Measurements from ENCODE around the gene CNBP.
"Not testable (repeated sequence)": the region's sequence is repeated elsewhere in the genome, so short reads cannot be mapped to it uniquely, and the experiment has no call there.

CNBP gene

GRCh38 chr3:129173206-129173605 lies 10.5 kb downstream of the CNBP start:
- Mint-ChIP-seq H3K27me3 (ENCODE audit: low read depth) (no peaks in the 10 kb centered on the region), H3K4me3 (no peak overlapping the region), H3K36me3 (ENCODE audit: low read depth) (peaks cover 39% of the 10 kb centered on the region), H3K4me1 (ENCODE audit: low read depth) (peaks cover 38% of the 10 kb centered on the region), H3K27ac (no peak overlapping the region), H3K9me3 (no peaks in the 10 kb centered on the region)

GRCh38 chr3:129166579-129167332 lies 16.9 kb downstream of the CNBP start:
- H3K36me3 Mint-ChIP-seq (ENCODE audit: low read depth), result peaks cover 33% of the 10 kb centered on the region
- H3K27me3 Mint-ChIP-seq (ENCODE audit: low read depth), result no peaks in the 10 kb centered on the region
- H3K27ac Mint-ChIP-seq, result no peak overlapping the region
- peaks cover 24% of the 10 kb centered on the region for H3K4me1 Mint-ChIP-seq (ENCODE audit: low read depth)
- H3K9me3 Mint-ChIP-seq, result no peaks in the 10 kb centered on the region
- H3K4me3 Mint-ChIP-seq, result no peak overlapping the region

- Mint-ChIP-seq H3K36me3 (ENCODE audit: low read depth) (peaks cover 30% of the 10 kb centered on the region), H3K4me1 (ENCODE audit: low read depth) (peaks cover 18% of the 10 kb centered on the region)
- H3K4me3 Mint-ChIP-seq; H3K27ac Mint-ChIP-seq; H3K9me3 Mint-ChIP-seq; H3K27me3 Mint-ChIP-seq (ENCODE audit: low read depth): not testable (repeated sequence)
These were observed 18.1 kb downstream of the CNBP start for GRCh38 chr3:129165594-129165993.

- H3K4me3 Mint-ChIP-seq, result no peak overlapping the region
- H3K27me3 Mint-ChIP-seq (ENCODE audit: low read depth), result no peaks in the 10 kb centered on the region
- H3K4me1 Mint-ChIP-seq (ENCODE audit: low read depth), result peaks cover 26% of the 10 kb centered on the region
- no peaks in the 10 kb centered on the region for H3K9me3 Mint-ChIP-seq
- H3K36me3 Mint-ChIP-seq (ENCODE audit: low read depth), result peaks cover 21% of the 10 kb centered on the region
- H3K27ac Mint-ChIP-seq, result no peak overlapping the region
These were observed 19.2 kb downstream of the CNBP start for GRCh38 chr3:129164500-129164899.

- peak overlapping the region; percentile 98 for H3K4me3 Mint-ChIP-seq
- H3K36me3 Mint-ChIP-seq (ENCODE audit: low read depth), result peaks cover 25% of the 10 kb centered on the region
- peak overlapping the region; percentile 100 for H3K27ac Mint-ChIP-seq
- peaks cover 38% of the 10 kb centered on the region for H3K4me1 Mint-ChIP-seq (ENCODE audit: low read depth)
- no peaks in the 10 kb centered on the region for H3K27me3 Mint-ChIP-seq (ENCODE audit: low read depth)
- H3K9me3 Mint-ChIP-seq, result no peaks in the 10 kb centered on the region
These were observed 20.7 kb downstream of the CNBP start for GRCh38 chr3:129162729-129163579.

GRCh38 chr3:129161860-129162271 lies 21.8 kb downstream of the CNBP start:
- H3K4me3 Mint-ChIP-seq, result peak overlapping the region; percentile 98
- peaks cover 38% of the 10 kb centered on the region for H3K4me1 Mint-ChIP-seq (ENCODE audit: low read depth)
- peaks cover 19% of the 10 kb centered on the region for H3K36me3 Mint-ChIP-seq (ENCODE audit: low read depth)
- no peaks in the 10 kb centered on the region for H3K9me3 Mint-ChIP-seq
- peak overlapping the region; percentile 100 for H3K27ac Mint-ChIP-seq
- no peaks in the 10 kb centered on the region for H3K27me3 Mint-ChIP-seq (ENCODE audit: low read depth)

- peak within 1 kb of the TSS; percentile 98 for H3K4me3 Mint-ChIP-seq
- H3K9me3 Mint-ChIP-seq, result no peaks in the 10 kb centered on the region
- peaks cover 37% of the 10 kb centered on the region for H3K4me1 Mint-ChIP-seq (ENCODE audit: low read depth)
- peak within 1 kb of the TSS; percentile 100 for H3K27ac Mint-ChIP-seq
- no peaks in the 10 kb centered on the region for H3K27me3 Mint-ChIP-seq (ENCODE audit: low read depth)
- peaks cover 20% of the 10 kb centered on the region for H3K36me3 Mint-ChIP-seq (ENCODE audit: low read depth)
These were observed 22.5 kb downstream of the CNBP start, which contains the start of gene ISY1 for GRCh38 chr3:129160891-129161859. TSS of gene ISY1 (minus strand) at chr3:129161063. CDS start at chr3:129160975, 88 bp downstream.

- Mint-ChIP-seq H3K36me3 (ENCODE audit: low read depth) (peaks cover 22% of the 10 kb centered on the region), H3K9me3 (no peaks in the 10 kb centered on the region)
These were observed 38.9 kb downstream of the CNBP start for GRCh38 chr3:129144786-129145185.

GRCh38 chr3:129141011-129141410 lies 42.7 kb downstream of the CNBP start:
- peaks cover 16% of the 10 kb centered on the region for H3K36me3 Mint-ChIP-seq (ENCODE audit: low read depth)
- H3K27me3 Mint-ChIP-seq (ENCODE audit: low read depth), result not testable (repeated sequence)

More at GRCh38 chr3:129144786-129145185, 38.9 kb downstream of the CNBP start:
- H3K4me1 Mint-ChIP-seq (ENCODE audit: low read depth), result peaks cover 2% of the 10 kb centered on the region
- no peak overlapping the region for H3K4me3 Mint-ChIP-seq
- no peaks in the 10 kb centered on the region for H3K27me3 Mint-ChIP-seq (ENCODE audit: low read depth)
- H3K27ac Mint-ChIP-seq, result no peak overlapping the region

GRCh38 chr3:129139911-129140310 lies 43.8 kb downstream of the CNBP start:
- Mint-ChIP-seq H3K27ac (no peak overlapping the region), H3K9me3 (no peaks in the 10 kb centered on the region), H3K4me3 (no peak overlapping the region), H3K4me1 (ENCODE audit: low read depth) (no peaks in the 10 kb centered on the region), H3K36me3 (ENCODE audit: low read depth) (peaks cover 10% of the 10 kb centered on the region), H3K27me3 (ENCODE audit: low read depth) (no peaks in the 10 kb centered on the region)

More at GRCh38 chr3:129141011-129141410, 42.7 kb downstream of the CNBP start:
- not testable (repeated sequence) for H3K4me3 Mint-ChIP-seq; H3K4me1 Mint-ChIP-seq (ENCODE audit: low read depth); H3K9me3 Mint-ChIP-seq; H3K27ac Mint-ChIP-seq

- H3K4me3 Mint-ChIP-seq; H3K27ac Mint-ChIP-seq; H3K27me3 Mint-ChIP-seq (ENCODE audit: low read depth); H3K4me1 Mint-ChIP-seq (ENCODE audit: low read depth); H3K9me3 Mint-ChIP-seq: not testable (repeated sequence)
- H3K36me3 Mint-ChIP-seq (ENCODE audit: low read depth), result peaks cover 26% of the 10 kb centered on the region
These were observed 47.4 kb downstream of the CNBP start for GRCh38 chr3:129136275-129136674.

GRCh38 chr3:129132097-129132866 lies 51.4 kb downstream of the CNBP start:
- H3K9me3 Mint-ChIP-seq, result no peaks in the 10 kb centered on the region

GRCh38 chr3:129131465-129132088 lies 52.1 kb downstream of the CNBP start:
- Mint-ChIP-seq H3K36me3 (ENCODE audit: low read depth) (peaks cover 37% of the 10 kb centered on the region), H3K27me3 (ENCODE audit: low read depth) (no peaks in the 10 kb centered on the region), H3K4me1 (ENCODE audit: low read depth) (peaks cover 7% of the 10 kb centered on the region), H3K4me3 (no peak overlapping the region), H3K27ac (no peak overlapping the region), H3K9me3 (no peaks in the 10 kb centered on the region)

More at GRCh38 chr3:129132097-129132866, 51.4 kb downstream of the CNBP start:
- peaks cover 4% of the 10 kb centered on the region for H3K4me1 Mint-ChIP-seq (ENCODE audit: low read depth)
- H3K27ac Mint-ChIP-seq, result peak overlapping the region; percentile 10
- H3K4me3 Mint-ChIP-seq, result no peak overlapping the region
- peaks cover 34% of the 10 kb centered on the region for H3K36me3 Mint-ChIP-seq (ENCODE audit: low read depth)
- no peaks in the 10 kb centered on the region for H3K27me3 Mint-ChIP-seq (ENCODE audit: low read depth)
